SU-DHL-6 (cell line): ENCODE measurements around the gene ESCO1.
"Not testable (repeated sequence)": the region's sequence is repeated elsewhere in the genome, so short reads cannot be mapped to it uniquely, and the experiment has no call there.

Experiments used
- H2AFZ ChIP-seq: fragments of 200-600 bp; sonication (generic); 2 replicates; pipeline ENCODE4 v1.6.1; 2014; ENCODE audit warnings: low read depth, mild to moderate bottlenecking, moderate library complexity, mixed read lengths, antibody characterized with exemption, low read length; ENCODE audit not compliant: severe bottlenecking
- H3F3A ChIP-seq: fragments of 200-600 bp; shearing (Covaris generic); 2 replicates; pipeline ENCODE4 v1.6.0; 2016; ENCODE audit warnings: antibody characterized with exemption, mild to moderate bottlenecking; ENCODE audit not compliant: insufficient read depth
- H3K27ac ChIP-seq: fragments of 200-600 bp; sonication (generic); 2 replicates; pipeline ENCODE4 v1.5.1; 2016; ENCODE audit warnings: low read depth, mild to moderate bottlenecking, low read length, moderate library complexity, mixed read lengths
- H3K27me3 ChIP-seq: fragments of 200-600 bp; sonication (generic), shearing (Covaris generic); 2 replicates; pipeline ENCODE4 v1.6.0; 2014; ENCODE audit warnings: mild to moderate bottlenecking, low read length
- H3K36me3 ChIP-seq: fragments of 200-600 bp; sonication (generic); 2 replicates; pipeline ENCODE4 v1.6.1; 2014; ENCODE audit warnings: mild to moderate bottlenecking, low read length, mixed read lengths
- H3K4me2 ChIP-seq: fragments of 300-600, 200-600 bp; shearing (Covaris generic), sonication (generic); 2 replicates; pipeline ENCODE4 v1.6.0; 2014; ENCODE audit warnings: low read length, low read depth, mild to moderate bottlenecking; ENCODE audit not compliant: poor library complexity, severe bottlenecking
- H3K4me3 ChIP-seq: fragments of 200-600 bp; sonication (generic); 2 replicates; pipeline ENCODE4 v1.5.1; 2014; ENCODE audit warnings: antibody characterized with exemption, low read length, mild to moderate bottlenecking, mixed read lengths; ENCODE audit not compliant: insufficient read depth, poor library complexity, severe bottlenecking
- H3K79me2 ChIP-seq: fragments of 200-600 bp; sonication (generic); 2 replicates; pipeline ENCODE4 v1.6.1; 2014; ENCODE audit warnings: mild to moderate bottlenecking, low read length, moderate library complexity; ENCODE audit not compliant: insufficient read depth
- H3K9ac ChIP-seq: fragments of 200-600 bp; sonication (generic); 2 replicates; pipeline ENCODE4 v1.7.0; 2014; ENCODE audit warnings: mild to moderate bottlenecking, low read length
- H3K9me2 ChIP-seq: fragments of 200-600 bp; sonication (generic); replicated peaks from 2 replicates; pipeline ENCODE4 v1.6.1; 2014; ENCODE audit warnings: low read length; ENCODE audit not compliant: insufficient read depth
- H3K9me3 ChIP-seq: fragments of 200-600 bp; sonication (generic); 2 replicates; pipeline ENCODE4 v1.6.1; 2014; ENCODE audit warnings: low read length, mixed read lengths; ENCODE audit not compliant: insufficient read depth
- H4K20me1 ChIP-seq: fragments of 200-600 bp; sonication (generic); 2 replicates; pipeline ENCODE4 v1.6.1; 2014; ENCODE audit warnings: low read depth, mild to moderate bottlenecking, antibody characterized with exemption, low read length, moderate library complexity, mixed read lengths
- CTCF ChIP-seq: fragments of 200-600 bp; sonication (generic); IDR thresholded peaks from one replicate; pipeline ENCODE4 v1.5.1; 2017; ENCODE audit warnings: antibody characterized with exemption, mild to moderate bottlenecking, low read length, moderate library complexity; ENCODE audit not compliant: insufficient read depth, poor library complexity, severe bottlenecking
- EZH2phosphoT487 ChIP-seq: fragments of 200-600 bp; sonication (generic), shearing (Covaris generic); conservative IDR thresholded peaks from 2 replicates; pipeline ENCODE4 v1.6.1; 2018; ENCODE audit warnings: mild to moderate bottlenecking, antibody characterized with exemption, low read length, moderate library complexity, mixed read lengths

Gene ESCO1

GRCh38 chr18:21634588-21635199 is 34.2 kb upstream of the ESCO1 start:
- Histone ChIP-seq H3K27ac (no peak overlapping the region), H4K20me1 (0 out of 2 replicates have a peak, but pooled peaks cover 5% of the 10 kb centered on the region), H3K27me3 (no peaks in the 10 kb centered on the region), H3K4me2 (no peak overlapping the region), H2AFZ (no peak overlapping the region), H3F3A (peaks cover 54% of the 10 kb centered on the region), H3K9me2 (no peaks in the 10 kb centered on the region), H3K9ac (no peak overlapping the region), H3K9me3 (no peaks in the 10 kb centered on the region), H3K4me3 (no peak overlapping the region), H3K79me2 (peaks cover 5% of the 10 kb centered on the region; the same call in 1 of the 2 replicates), H3K36me3 (peaks cover 20% of the 10 kb centered on the region)
- TF ChIP-seq CTCF (no peak), EZH2phosphoT487 (no peak)

- Histone ChIP-seq H3K27ac (no peak overlapping the region), H3K4me3 (no peak overlapping the region), H3K9me3 (no peaks in the 10 kb centered on the region), H3K9me2 (no peaks in the 10 kb centered on the region), H3K36me3 (peaks cover 42% of the 10 kb centered on the region), H3K9ac (no peak overlapping the region), H3F3A (peaks cover 55% of the 10 kb centered on the region), H4K20me1 (peaks cover 18% of the 10 kb centered on the region), H2AFZ (no peak overlapping the region), H3K4me2 (no peak overlapping the region), H3K79me2 (peaks cover 25% of the 10 kb centered on the region), H3K27me3 (no peaks in the 10 kb centered on the region)
- TF ChIP-seq EZH2phosphoT487 (no peak), CTCF (no peak)
Observed at GRCh38 chr18:21632393-21632792, 31.9 kb upstream of the ESCO1 start.

- H2AFZ ChIP-seq = no peak overlapping the region
Observed at GRCh38 chr18:21629089-21629832, 28.8 kb upstream of the ESCO1 start.

GRCh38 chr18:21621640-21622039 is 21.1 kb upstream of the ESCO1 start:
- H3K9me3 ChIP-seq, H2AFZ ChIP-seq, H3K9ac ChIP-seq, H3K9me2 ChIP-seq, H3K4me2 ChIP-seq, H3K27ac ChIP-seq, H3K4me3 ChIP-seq, H3K27me3 ChIP-seq: not testable (repeated sequence)
- Histone ChIP-seq H4K20me1 (peaks cover 55% of the 10 kb centered on the region), H3K79me2 (peaks cover 96% of the 10 kb centered on the region), H3F3A (peaks cover 29% of the 10 kb centered on the region), H3K36me3 (peaks cover 64% of the 10 kb centered on the region)

More at GRCh38 chr18:21629089-21629832, 28.8 kb upstream of the ESCO1 start:
- H4K20me1 ChIP-seq = peaks cover 24% of the 10 kb centered on the region
- no peak for TF ChIP-seq CTCF
- TF ChIP-seq EZH2phosphoT487 = no peak
- H3K9me2 ChIP-seq = no peaks in the 10 kb centered on the region
- H3K79me2 ChIP-seq = peaks cover 51% of the 10 kb centered on the region
- H3K27me3 ChIP-seq = no peaks in the 10 kb centered on the region
- peaks cover 57% of the 10 kb centered on the region for H3K36me3 ChIP-seq
- no peak overlapping the region for H3K4me3 ChIP-seq
- H3K9ac ChIP-seq = no peak overlapping the region
- no peak overlapping the region for H3K27ac ChIP-seq
- peaks cover 42% of the 10 kb centered on the region for H3F3A ChIP-seq
- no peak overlapping the region for H3K4me2 ChIP-seq
- no peaks in the 10 kb centered on the region for H3K9me3 ChIP-seq
